ENCODE data around the gene HYI. TPM values are rescaled to one million over a fixed set of nuclear protein-coding genes. Genes with fewer than 3 reads are reported as not detected.
"Not testable (repeated sequence)": the region's sequence is repeated elsewhere in the genome, so short reads cannot be mapped to it uniquely, and the experiment has no call there.

Gene HYI
- total and polyA plus RNA-seq, 7 donors: 40.4 to 104 (median 72.8) TPM

DNA sequence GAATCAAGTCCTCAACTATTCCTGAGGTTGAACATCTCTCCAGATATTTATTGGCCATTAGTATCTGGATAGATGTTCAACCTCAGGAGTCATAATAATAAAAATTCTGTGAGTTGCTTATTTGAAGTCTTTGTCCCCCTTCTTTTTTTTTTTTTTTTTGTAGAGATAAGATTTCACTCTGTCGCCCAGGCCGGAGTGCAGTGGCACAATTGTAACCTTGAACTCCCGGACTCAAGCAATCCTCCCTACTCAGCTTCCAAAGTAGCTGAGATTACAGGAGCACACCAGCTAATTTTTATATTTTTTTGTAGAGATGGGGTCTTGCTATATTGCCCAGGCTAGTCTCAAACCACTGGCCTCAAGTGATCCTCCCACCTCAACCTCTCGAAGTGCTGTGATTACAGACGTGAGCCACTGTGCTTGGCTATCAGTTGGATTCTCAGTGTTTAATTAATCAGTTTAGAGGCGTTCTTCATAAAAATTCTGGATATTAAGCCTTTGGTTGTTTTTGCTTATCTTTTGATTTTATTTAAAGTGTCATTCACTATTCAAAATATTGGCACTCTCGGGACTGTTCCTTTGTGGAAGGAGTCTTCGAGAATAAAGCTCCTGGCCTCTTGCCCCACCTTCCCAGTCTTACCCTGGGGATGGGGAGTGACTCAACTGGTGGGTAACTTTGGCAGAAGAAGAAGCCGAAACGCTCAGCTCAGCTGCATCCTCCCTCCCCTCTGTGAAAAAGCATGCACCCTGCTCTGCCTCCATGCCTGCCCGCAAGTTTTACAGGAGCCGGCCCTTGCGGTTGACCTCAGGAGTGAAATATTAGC lies 11.2 kb upstream of the HYI start:
- no peak for DNase-seq
- H3K27me3 ChIP-seq: no peaks in the 10 kb centered on the region
- no peak overlapping the region for H3K4me3 ChIP-seq
- H3K9me3 ChIP-seq: no peaks in the 10 kb centered on the region
- no peaks in the 10 kb centered on the region for H3K36me3 ChIP-seq
- TF ChIP-seq POLR2A (IDR thresholded peaks at IDR 0.05) (no peak), POLR2AphosphoS5 (IDR thresholded peaks at IDR 0.05) (no peak), EP300 (IDR thresholded peaks at IDR 0.05) (no peak), CTCF (IDR thresholded peaks at IDR 0.05) (no peak)
- intact Hi-C loops (cut with DNase I): no loop called here
- H3K4me1 ChIP-seq: no peaks in the 10 kb centered on the region
- no peak overlapping the region for H3K27ac ChIP-seq
- 87 to 88% methylated on average over 13 of the region's 13 CpGs for WGBS, 2 donors

DNA sequence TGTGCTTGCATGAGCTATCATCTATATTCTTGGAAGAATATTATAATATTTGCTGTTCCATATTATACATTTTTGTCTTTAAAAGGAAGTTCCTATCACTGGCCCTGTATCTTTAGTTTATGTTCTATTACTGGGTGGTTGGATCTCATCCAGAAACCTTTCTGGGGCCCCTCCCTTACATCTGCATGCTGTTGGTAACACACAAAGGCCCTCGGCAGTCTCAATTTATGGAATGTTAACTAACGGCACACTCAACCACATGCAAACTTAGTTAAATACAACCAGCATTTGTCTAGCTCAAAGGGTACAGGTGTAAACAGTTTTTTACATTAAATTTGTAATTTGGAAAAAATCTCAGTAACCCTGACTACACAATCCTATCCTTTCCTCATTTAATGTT lies 9.7 kb upstream of the HYI start:
- DNase-seq: no peak
- Histone ChIP-seq H3K36me3 (no peaks in the 10 kb centered on the region), H3K4me1 (no peaks in the 10 kb centered on the region), H3K27ac (no peak overlapping the region), H3K27me3 (no peaks in the 10 kb centered on the region), H3K9me3 (no peaks in the 10 kb centered on the region), H3K4me3 (no peak overlapping the region)
- intact Hi-C loops (cut with DNase I): no loop called here
- TF ChIP-seq POLR2AphosphoS5 (IDR thresholded peaks at IDR 0.05) (no peak), CTCF (IDR thresholded peaks at IDR 0.05) (no peak), EP300 (IDR thresholded peaks at IDR 0.05) (no peak), POLR2A (IDR thresholded peaks at IDR 0.05) (no peak)
- 15 to 52% methylated on average over 2 of the region's 2 CpGs for WGBS, 2 donors

GRCh38 chr1:43460988-43461693 lies 7.4 kb upstream of the HYI start:
- Histone ChIP-seq H3K36me3 (no peaks in the 10 kb centered on the region), H3K27me3 (no peaks in the 10 kb centered on the region), H3K9me3 (no peaks in the 10 kb centered on the region), H3K4me1 (no peaks in the 10 kb centered on the region), H3K27ac (no peak overlapping the region), H3K4me3 (no peak overlapping the region)
- TF ChIP-seq CTCF (IDR thresholded peaks at IDR 0.05): no peak
- TF ChIP-seq POLR2AphosphoS5 (IDR thresholded peaks at IDR 0.05): no peak
- no peak for TF ChIP-seq EP300 (IDR thresholded peaks at IDR 0.05)
- TF ChIP-seq POLR2A (IDR thresholded peaks at IDR 0.05): no peak
- intact Hi-C loops (cut with DNase I): no loop called here
- WGBS, 2 donors: 88 to 90% methylated on average over 5 of the region's 5 CpGs
- DNase-seq: no peak

- H3K27me3 ChIP-seq; H3K27ac ChIP-seq; H3K36me3 ChIP-seq; H3K4me1 ChIP-seq; H3K9me3 ChIP-seq; H3K4me3 ChIP-seq; intact Hi-C loops (cut with DNase I); DNase-seq: not testable (repeated sequence)
- 83 to 92% methylated on average over 3 of the region's 3 CpGs for WGBS, 2 donors
These were observed 4.6 kb upstream of the HYI start for GRCh38 chr1:43458379-43458778.

GRCh38 chr1:43455213-43455889 lies 1.6 kb upstream of the HYI start:
- no peak for DNase-seq
- H3K27me3 ChIP-seq: no peaks in the 10 kb centered on the region
- peaks cover 4 to 20% (median 17%) of the 10 kb centered on the region in 4 donors for H3K36me3 ChIP-seq
- H3K4me3 ChIP-seq: no peak overlapping the region
- TF ChIP-seq POLR2AphosphoS5 (IDR thresholded peaks at IDR 0.05): peak in 1 of 4 donors; percentile 26
- TF ChIP-seq POLR2A (IDR thresholded peaks at IDR 0.05): no peak
- H3K4me1 ChIP-seq: peaks cover 0 to 22% (median 20%) of the 10 kb centered on the region in 4 donors
- WGBS, 2 donors: 22 to 69% methylated on average over 7 of the region's 7 CpGs
- no peaks in the 10 kb centered on the region for H3K9me3 ChIP-seq
- H3K27ac ChIP-seq: peak overlapping the region in 1 of 4 donors; percentile 95
- intact Hi-C loops (cut with DNase I): no loop called here
